Bronchial epithelial cell (primary cell): ENCODE data around the gene MEG3. TPM values are rescaled to one million over a fixed set of nuclear protein-coding genes. Genes with fewer than 3 reads are reported as not detected.

Experiments used
- DNase-seq: peaks from one replicate; pipeline ENCODE4 v3.0.0-alpha.2; 2010; ENCODE audit warnings: low read depth
- FAIRE-seq: peaks from 2 replicates; lab custom pipeline; 2011; peaks lifted over from hg19 to GRCh38; lab: Jason Lieb, UNC
- H3K27me3 ChIP-seq: 2 replicates; pipeline ENCODE4 v1.5.1; 2011; ENCODE audit warnings: low read length; ENCODE audit not compliant: control insufficient read depth, insufficient read depth
- H3K36me3 ChIP-seq: 2 replicates; pipeline ENCODE4 v1.5.1; 2011; ENCODE audit warnings: low read length; ENCODE audit not compliant: control insufficient read depth, insufficient read depth
- H3K4me3 ChIP-seq: 2 replicates; pipeline ENCODE4 v1.5.1; 2011; ENCODE audit warnings: mild to moderate bottlenecking, low read depth, low read length, control low read depth
- total RNA-seq: library from RNA; depleted of rRNA; stranded (reverse); fragments of >200 nt; gene quantifications from 2 replicates; pipeline ENCODE4 v1.2.1, GENCODE V29; 2014
- TF ChIP-seq, protein P1 (sequence below): IDR thresholded peaks from 2 replicates; pipeline ENCODE4 v1.5.1; 2011; ENCODE audit warnings: mild to moderate bottlenecking, moderate library complexity, low read length, control low read depth, inconsistent platforms; ENCODE audit not compliant: insufficient read depth, severe bottlenecking

MEG3 gene
- total RNA-seq, 1 donor from 2014 or later, result 3.7 TPM

DNA sequence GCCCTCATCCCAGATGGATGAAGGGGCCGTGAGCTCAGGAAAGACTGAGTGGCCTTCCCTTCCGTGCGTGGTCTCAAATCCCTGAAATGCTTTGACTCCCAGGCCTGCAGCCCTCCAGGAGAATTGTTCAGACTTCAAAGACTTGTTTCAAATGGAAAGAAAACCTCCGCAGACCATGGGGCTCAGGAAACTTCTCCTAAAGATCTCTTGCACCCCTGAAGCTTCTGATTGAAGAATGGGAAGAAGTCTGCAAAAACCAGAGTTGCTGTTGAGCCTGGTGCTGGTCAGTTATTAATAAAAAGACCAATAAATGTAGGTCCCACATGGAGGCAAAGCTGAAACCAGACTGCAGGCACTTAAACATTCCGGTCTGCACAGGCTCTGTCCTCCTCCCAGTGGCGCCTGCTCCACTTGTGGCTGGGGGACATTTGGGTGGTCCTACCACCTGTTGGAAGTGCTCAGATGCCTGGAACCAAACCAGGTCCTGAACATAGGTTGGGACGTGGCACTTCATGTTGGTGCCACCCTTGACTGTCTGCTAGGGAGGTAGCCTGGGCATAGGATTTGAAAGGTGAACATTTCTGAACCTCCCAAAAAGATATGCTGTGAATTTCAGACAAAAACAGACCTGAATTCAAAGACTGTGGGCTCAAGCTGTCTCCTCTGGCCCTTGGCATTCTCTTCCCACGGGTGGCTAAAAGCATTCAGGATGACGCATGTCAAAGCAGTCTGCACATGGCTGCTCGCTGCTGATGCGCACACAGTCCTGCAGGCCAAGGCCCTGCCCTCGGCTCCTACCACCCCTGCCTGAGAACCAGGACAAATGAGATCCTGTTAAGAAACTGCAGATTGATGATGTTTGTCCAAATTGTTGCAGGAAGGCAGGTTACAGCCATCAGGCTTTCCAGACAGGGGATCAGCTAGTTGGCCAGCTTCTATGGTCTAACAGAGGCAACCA, 36.2 kb upstream of the MEG3 start:
- Histone ChIP-seq H3K36me3 (no peaks in the 10 kb centered on the region), H3K4me3 (no peak overlapping the region), H3K27me3 (peaks cover 6% of the 10 kb centered on the region)
- DNase-seq, result no peak
- FAIRE-seq, result no peak
- TF ChIP-seq, protein P1, sequence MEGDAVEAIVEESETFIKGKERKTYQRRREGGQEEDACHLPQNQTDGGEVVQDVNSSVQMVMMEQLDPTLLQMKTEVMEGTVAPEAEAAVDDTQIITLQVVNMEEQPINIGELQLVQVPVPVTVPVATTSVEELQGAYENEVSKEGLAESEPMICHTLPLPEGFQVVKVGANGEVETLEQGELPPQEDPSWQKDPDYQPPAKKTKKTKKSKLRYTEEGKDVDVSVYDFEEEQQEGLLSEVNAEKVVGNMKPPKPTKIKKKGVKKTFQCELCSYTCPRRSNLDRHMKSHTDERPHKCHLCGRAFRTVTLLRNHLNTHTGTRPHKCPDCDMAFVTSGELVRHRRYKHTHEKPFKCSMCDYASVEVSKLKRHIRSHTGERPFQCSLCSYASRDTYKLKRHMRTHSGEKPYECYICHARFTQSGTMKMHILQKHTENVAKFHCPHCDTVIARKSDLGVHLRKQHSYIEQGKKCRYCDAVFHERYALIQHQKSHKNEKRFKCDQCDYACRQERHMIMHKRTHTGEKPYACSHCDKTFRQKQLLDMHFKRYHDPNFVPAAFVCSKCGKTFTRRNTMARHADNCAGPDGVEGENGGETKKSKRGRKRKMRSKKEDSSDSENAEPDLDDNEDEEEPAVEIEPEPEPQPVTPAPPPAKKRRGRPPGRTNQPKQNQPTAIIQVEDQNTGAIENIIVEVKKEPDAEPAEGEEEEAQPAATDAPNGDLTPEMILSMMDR, result no peak

- TF ChIP-seq, protein P1, result no peak
- DNase-seq, result no peak
- H3K36me3 ChIP-seq, result no peaks in the 10 kb centered on the region
- peaks cover 2% of the 10 kb centered on the region for H3K27me3 ChIP-seq
- H3K4me3 ChIP-seq, result no peak overlapping the region
- no peak for FAIRE-seq
Measured at GRCh38 chr14:100790502-100791347, 35.2 kb upstream of the MEG3 start.

- no peak for DNase-seq
- H3K4me3 ChIP-seq, result no peak overlapping the region
- H3K27me3 ChIP-seq, result peaks cover 2% of the 10 kb centered on the region
- no peak for FAIRE-seq
- TF ChIP-seq, protein P1, result no peak
- no peaks in the 10 kb centered on the region for H3K36me3 ChIP-seq
Measured at GRCh38 chr14:100791348-100791735, 34.6 kb upstream of the MEG3 start.

DNA sequence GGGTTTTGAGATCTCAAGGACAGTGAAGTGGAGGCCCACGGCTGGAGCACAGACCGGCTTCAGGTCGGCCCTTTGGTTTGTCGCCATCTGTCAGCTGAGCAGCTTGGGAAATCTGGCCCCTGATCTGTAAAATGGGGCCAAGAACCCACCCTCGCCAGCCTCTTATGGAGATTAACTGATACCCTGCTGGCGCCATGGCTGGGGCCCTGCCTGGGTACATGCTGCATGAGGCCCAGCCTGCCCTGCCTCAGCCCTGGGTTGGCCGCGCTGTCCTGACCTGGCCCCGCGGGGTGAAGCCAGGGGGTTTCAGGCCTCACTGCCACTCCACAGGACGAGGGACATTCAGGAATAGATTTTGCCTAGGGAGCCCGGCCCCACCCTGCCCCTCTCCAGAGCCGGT, 33.9 kb upstream of the MEG3 start:
- TF ChIP-seq, protein P1, result no peak
- H3K4me3 ChIP-seq, result no peak overlapping the region
- FAIRE-seq (no peak), DNase-seq (no peak)
- no peaks in the 10 kb centered on the region for H3K36me3 ChIP-seq
- peaks cover 2% of the 10 kb centered on the region for H3K27me3 ChIP-seq

DNA sequence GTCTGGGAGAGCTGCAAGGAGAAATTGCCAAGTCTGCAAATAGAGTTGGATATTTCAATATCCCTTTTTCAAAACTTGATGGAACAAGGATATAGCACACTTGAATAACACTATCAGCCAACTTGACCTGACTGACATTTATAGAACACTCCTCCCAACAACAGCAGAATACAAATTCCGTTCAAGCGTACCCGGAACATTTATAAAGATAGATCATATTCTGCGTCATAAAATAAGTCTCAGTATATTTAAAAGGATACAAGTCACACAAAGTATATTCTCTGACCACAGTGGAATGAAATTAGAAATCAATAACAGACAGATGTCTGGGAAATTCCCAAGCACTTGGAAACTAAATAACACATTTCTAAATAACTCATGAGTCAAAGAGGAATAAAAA, 29.0 kb upstream of the MEG3 start:
- Histone ChIP-seq H3K27me3 (no peaks in the 10 kb centered on the region), H3K36me3 (no peaks in the 10 kb centered on the region), H3K4me3 (no peak overlapping the region)
- DNase-seq, result no peak
- no peak for FAIRE-seq
- TF ChIP-seq, protein P1, result no peak
